Measurements from ENCODE around the gene PTGIS.

The PTGIS gene

GRCh38 chr20:49603209-49603627, 35.3 kb upstream of the PTGIS start:
- H3K27ac ChIP-seq = no peak overlapping the region
- no peak for DNase-seq (ENCODE audit: low spot score)
- TF ChIP-seq CTCF (conservative IDR thresholded peaks at IDR 0.05; ENCODE audit: low read depth) = no peak
- CTCF ChIA-PET = interaction anchor here (0.6 to 9.4 kb wide), 4 partner anchors 9 to 281 kb away, joined by 3 to 130 read pairs (median 6); no protein-coding TSS in a partner anchor
- POLR2A ChIA-PET (ENCODE audit: low non-redundant PET) = no interaction called here

- CTCF ChIA-PET = interaction anchor here (0.6 to 9.4 kb wide), 2 partner anchors 61 to 85 kb away, joined by 6 to 130 read pairs; no protein-coding TSS in a partner anchor
- no peak overlapping the region for H3K27ac ChIP-seq
- no peak for TF ChIP-seq CTCF (conservative IDR thresholded peaks at IDR 0.05; ENCODE audit: low read depth)
- POLR2A ChIA-PET (ENCODE audit: low non-redundant PET) = no interaction called here
- DNase-seq (ENCODE audit: low spot score) = no peak
These were observed 34.6 kb upstream of the PTGIS start for GRCh38 chr20:49602345-49603208.

GRCh38 chr20:49601153-49601924, 33.4 kb upstream of the PTGIS start:
- no peak for TF ChIP-seq CTCF (conservative IDR thresholded peaks at IDR 0.05; ENCODE audit: low read depth)
- POLR2A ChIA-PET (ENCODE audit: low non-redundant PET) = no interaction called here

GRCh38 chr20:49599746-49600113, 31.8 kb upstream of the PTGIS start:
- H3K27ac ChIP-seq = no peak overlapping the region
- no peak for TF ChIP-seq CTCF (conservative IDR thresholded peaks at IDR 0.05; ENCODE audit: low read depth)
- CTCF ChIA-PET = no interaction called here
- POLR2A ChIA-PET (ENCODE audit: low non-redundant PET) = no interaction called here
- no peak for DNase-seq (ENCODE audit: low spot score)

More at GRCh38 chr20:49601153-49601924, 33.4 kb upstream of the PTGIS start:
- CTCF ChIA-PET = no interaction called here
- DNase-seq (ENCODE audit: low spot score) = no peak
- no peak overlapping the region for H3K27ac ChIP-seq

- CTCF ChIA-PET = interaction anchor here (0.9 to 1.6 kb wide), 4 partner anchors 30 to 292 kb away, joined by 3 to 5 read pairs (median 4); no protein-coding TSS in a partner anchor
These were observed 30.0 kb upstream of the PTGIS start for GRCh38 chr20:49597825-49598395.

More at GRCh38 chr20:49597825-49598395, 30.0 kb upstream of the PTGIS start:
- no peak overlapping the region for H3K27ac ChIP-seq
- no peak for DNase-seq (ENCODE audit: low spot score)
- TF ChIP-seq CTCF (conservative IDR thresholded peaks at IDR 0.05; ENCODE audit: low read depth) = no peak
- POLR2A ChIA-PET (ENCODE audit: low non-redundant PET) = no interaction called here
